GM21526 (cell line): ENCODE data around the gene NEAT1.
"Not testable (repeated sequence)": the region's sequence is repeated elsewhere in the genome, so short reads cannot be mapped to it uniquely, and the experiment has no call there.

Experiments used
- ATAC-seq: cut with Tn5 transposase; IDR thresholded peaks from one replicate; pipeline ENCODE4 v1.9.1; 2021; ENCODE audit warnings: moderate library complexity; ENCODE audit not compliant: unreplicated experiment, low FRiP score

NEAT1 gene

GRCh38 chr11:65404210-65404609, 18.4 kb upstream of the NEAT1 start:
- ATAC-seq = no peak

- no peak for ATAC-seq
Measured at GRCh38 chr11:65404638-65405339, 17.8 kb upstream of the NEAT1 start.

- no peak for ATAC-seq
Measured at GRCh38 chr11:65410936-65411680, 11.5 kb upstream of the NEAT1 start.

GRCh38 chr11:65411681-65412070, 10.9 kb upstream of the NEAT1 start:
- no peak for ATAC-seq

GRCh38 chr11:65412271-65413076, 10.1 kb upstream of the NEAT1 start:
- no peak for ATAC-seq

- not testable (repeated sequence) for ATAC-seq
Measured at GRCh38 chr11:65413077-65413664, 9.4 kb upstream of the NEAT1 start.

- no peak for ATAC-seq
Measured at GRCh38 chr11:65414776-65415498, 7.7 kb upstream of the NEAT1 start.

- no peak for ATAC-seq
Measured at GRCh38 chr11:65415499-65416340, 6.9 kb upstream of the NEAT1 start.

- no peak for ATAC-seq
Measured at GRCh38 chr11:65416341-65416824, 6.2 kb upstream of the NEAT1 start.

GRCh38 chr11:65416841-65417701, 5.5 kb upstream of the NEAT1 start:
- ATAC-seq = no peak

GRCh38 chr11:65417702-65418430, 4.7 kb upstream of the NEAT1 start:
- ATAC-seq = no peak

GRCh38 chr11:65418431-65418680, 4.2 kb upstream of the NEAT1 start:
- ATAC-seq = no peak

GRCh38 chr11:65418681-65419459, 3.7 kb upstream of the NEAT1 start:
- peak; percentile 36 for ATAC-seq

- no peak for ATAC-seq
Measured at GRCh38 chr11:65419460-65419771, 3.2 kb upstream of the NEAT1 start.

GRCh38 chr11:65419772-65420481, 2.7 kb upstream of the NEAT1 start:
- no peak for ATAC-seq

- ATAC-seq = no peak
Measured at GRCh38 chr11:65420506-65420905, 2.1 kb upstream of the NEAT1 start.
